ENCODE data around the gene CTSC.

Gene CTSC

GRCh38 chr11:88312628-88313027 is 24.9 kb downstream of the CTSC start:
- Histone ChIP-seq H3K9me3 (ENCODE audit: control insufficient read depth, low read length) (no peaks in the 10 kb centered on the region), H3K27me3 (ENCODE audit: control insufficient read depth, insufficient read depth, low read length) (no peaks in the 10 kb centered on the region), H3K9ac (ENCODE audit: low read length) (no peak overlapping the region), H3K36me3 (ENCODE audit: control insufficient read depth, insufficient read depth, low read length) (no peaks in the 10 kb centered on the region), H3K4me3 (ENCODE audit: low read length) (no peak overlapping the region), H3K4me1 (ENCODE audit: control insufficient read depth, insufficient read depth, low read length) (peaks cover 7% of the 10 kb centered on the region)

- no peaks in the 10 kb centered on the region for H3K4me1 ChIP-seq (ENCODE audit: control insufficient read depth, insufficient read depth, low read length)
- H3K36me3 ChIP-seq (ENCODE audit: control insufficient read depth, insufficient read depth, low read length): no peaks in the 10 kb centered on the region
- H3K9me3 ChIP-seq (ENCODE audit: control insufficient read depth, low read length): no peaks in the 10 kb centered on the region
- H3K9ac ChIP-seq (ENCODE audit: low read length): no peak overlapping the region
- H3K4me3 ChIP-seq (ENCODE audit: low read length): no peak overlapping the region
- H3K27me3 ChIP-seq (ENCODE audit: control insufficient read depth, insufficient read depth, low read length): no peaks in the 10 kb centered on the region
These were observed 27.3 kb downstream of the CTSC start for GRCh38 chr11:88310246-88310645.

DNA sequence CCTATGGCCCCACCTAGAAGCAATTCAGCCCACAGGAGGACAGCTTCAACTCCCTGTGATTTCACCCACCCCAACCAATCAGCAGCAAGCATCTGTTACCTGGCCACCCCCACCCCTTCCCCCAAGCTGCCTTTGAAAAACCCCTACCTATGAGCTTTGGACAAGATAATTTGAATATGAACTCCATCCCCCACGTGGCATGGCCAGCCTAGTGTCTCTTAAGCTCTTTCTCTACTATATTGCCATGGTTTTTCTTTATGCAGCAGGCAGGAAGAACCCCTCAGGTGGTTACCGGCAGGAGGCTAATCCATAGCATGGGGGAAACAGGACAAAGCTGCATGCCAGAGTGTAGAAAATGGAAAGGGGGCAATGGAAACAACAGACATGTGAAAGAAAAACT is 29.0 kb downstream of the CTSC start:
- H3K27me3 ChIP-seq (ENCODE audit: control insufficient read depth, insufficient read depth, low read length): no peaks in the 10 kb centered on the region
- H3K9me3 ChIP-seq (ENCODE audit: control insufficient read depth, low read length): no peaks in the 10 kb centered on the region
- no peaks in the 10 kb centered on the region for H3K4me1 ChIP-seq (ENCODE audit: control insufficient read depth, insufficient read depth, low read length)
- H3K9ac ChIP-seq (ENCODE audit: low read length): no peak overlapping the region
- no peaks in the 10 kb centered on the region for H3K36me3 ChIP-seq (ENCODE audit: control insufficient read depth, insufficient read depth, low read length)
- H3K4me3 ChIP-seq (ENCODE audit: low read length): no peak overlapping the region

GRCh38 chr11:88307749-88308425 is 29.6 kb downstream of the CTSC start:
- no peak overlapping the region for H3K9ac ChIP-seq (ENCODE audit: low read length)
- no peaks in the 10 kb centered on the region for H3K36me3 ChIP-seq (ENCODE audit: control insufficient read depth, insufficient read depth, low read length)
- no peaks in the 10 kb centered on the region for H3K4me1 ChIP-seq (ENCODE audit: control insufficient read depth, insufficient read depth, low read length)
- H3K9me3 ChIP-seq (ENCODE audit: control insufficient read depth, low read length): no peaks in the 10 kb centered on the region
- H3K4me3 ChIP-seq (ENCODE audit: low read length): no peak overlapping the region
- H3K27me3 ChIP-seq (ENCODE audit: control insufficient read depth, insufficient read depth, low read length): no peaks in the 10 kb centered on the region

DNA sequence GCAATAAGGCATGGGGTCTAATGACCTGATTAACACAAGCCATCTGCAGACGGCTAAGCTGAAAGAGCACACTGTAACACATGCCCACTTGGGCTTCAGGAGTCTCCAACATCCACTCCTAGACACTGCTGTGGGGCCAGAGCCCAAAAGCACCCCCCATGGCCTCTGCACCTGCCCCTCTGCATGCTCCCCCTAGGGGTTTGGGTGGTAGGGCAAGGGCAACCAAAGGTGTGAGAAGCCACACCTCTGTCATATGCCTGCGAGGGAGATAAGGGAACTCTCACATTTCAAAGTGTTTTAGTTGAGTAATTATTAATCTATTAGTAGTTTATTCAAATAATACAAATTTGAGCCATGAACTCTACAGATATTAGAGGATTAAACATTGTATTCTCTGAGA is 30.8 kb downstream of the CTSC start:
- Histone ChIP-seq H3K4me3 (ENCODE audit: low read length) (no peak overlapping the region), H3K27me3 (ENCODE audit: control insufficient read depth, insufficient read depth, low read length) (no peaks in the 10 kb centered on the region), H3K4me1 (ENCODE audit: control insufficient read depth, insufficient read depth, low read length) (no peaks in the 10 kb centered on the region), H3K36me3 (ENCODE audit: control insufficient read depth, insufficient read depth, low read length) (no peaks in the 10 kb centered on the region), H3K9me3 (ENCODE audit: control insufficient read depth, low read length) (no peaks in the 10 kb centered on the region), H3K9ac (ENCODE audit: low read length) (no peak overlapping the region)

- Histone ChIP-seq H3K36me3 (ENCODE audit: control insufficient read depth, insufficient read depth, low read length) (no peaks in the 10 kb centered on the region), H3K27me3 (ENCODE audit: control insufficient read depth, insufficient read depth, low read length) (no peaks in the 10 kb centered on the region), H3K4me1 (ENCODE audit: control insufficient read depth, insufficient read depth, low read length) (no peaks in the 10 kb centered on the region), H3K4me3 (ENCODE audit: low read length) (no peak overlapping the region), H3K9ac (ENCODE audit: low read length) (no peak overlapping the region), H3K9me3 (ENCODE audit: control insufficient read depth, low read length) (no peaks in the 10 kb centered on the region)
These were observed 32.1 kb downstream of the CTSC start for GRCh38 chr11:88305430-88305829.

GRCh38 chr11:88304352-88304751 is 33.2 kb downstream of the CTSC start:
- H3K4me1 ChIP-seq (ENCODE audit: control insufficient read depth, insufficient read depth, low read length): no peaks in the 10 kb centered on the region
- no peaks in the 10 kb centered on the region for H3K36me3 ChIP-seq (ENCODE audit: control insufficient read depth, insufficient read depth, low read length)
- H3K9ac ChIP-seq (ENCODE audit: low read length): no peak overlapping the region
- no peaks in the 10 kb centered on the region for H3K9me3 ChIP-seq (ENCODE audit: control insufficient read depth, low read length)
- H3K27me3 ChIP-seq (ENCODE audit: control insufficient read depth, insufficient read depth, low read length): no peaks in the 10 kb centered on the region
- H3K4me3 ChIP-seq (ENCODE audit: low read length): no peak overlapping the region

DNA sequence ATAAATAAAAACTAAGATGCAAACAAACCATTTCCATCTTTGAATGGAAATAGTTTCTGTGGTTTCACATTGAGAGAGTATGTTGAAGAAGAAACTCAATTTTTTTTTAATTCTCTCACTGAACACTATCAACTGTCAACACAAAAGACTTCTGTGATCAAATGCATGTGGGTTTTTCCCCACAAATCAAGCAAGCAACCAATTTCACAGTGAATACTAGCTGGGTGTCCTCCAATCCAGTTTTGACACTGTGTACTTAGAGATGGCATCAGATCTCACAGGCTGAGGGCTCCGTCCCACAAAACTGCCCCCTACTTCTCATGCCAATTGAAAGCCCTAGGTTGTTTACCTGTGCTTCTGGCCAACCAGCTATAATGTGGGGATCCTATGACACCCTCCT is 34.5 kb downstream of the CTSC start:
- Histone ChIP-seq H3K27me3 (ENCODE audit: control insufficient read depth, insufficient read depth, low read length) (no peaks in the 10 kb centered on the region), H3K4me3 (ENCODE audit: low read length) (no peak overlapping the region), H3K9me3 (ENCODE audit: control insufficient read depth, low read length) (no peaks in the 10 kb centered on the region), H3K36me3 (ENCODE audit: control insufficient read depth, insufficient read depth, low read length) (no peaks in the 10 kb centered on the region), H3K4me1 (ENCODE audit: control insufficient read depth, insufficient read depth, low read length) (no peaks in the 10 kb centered on the region), H3K9ac (ENCODE audit: low read length) (no peak overlapping the region)

DNA sequence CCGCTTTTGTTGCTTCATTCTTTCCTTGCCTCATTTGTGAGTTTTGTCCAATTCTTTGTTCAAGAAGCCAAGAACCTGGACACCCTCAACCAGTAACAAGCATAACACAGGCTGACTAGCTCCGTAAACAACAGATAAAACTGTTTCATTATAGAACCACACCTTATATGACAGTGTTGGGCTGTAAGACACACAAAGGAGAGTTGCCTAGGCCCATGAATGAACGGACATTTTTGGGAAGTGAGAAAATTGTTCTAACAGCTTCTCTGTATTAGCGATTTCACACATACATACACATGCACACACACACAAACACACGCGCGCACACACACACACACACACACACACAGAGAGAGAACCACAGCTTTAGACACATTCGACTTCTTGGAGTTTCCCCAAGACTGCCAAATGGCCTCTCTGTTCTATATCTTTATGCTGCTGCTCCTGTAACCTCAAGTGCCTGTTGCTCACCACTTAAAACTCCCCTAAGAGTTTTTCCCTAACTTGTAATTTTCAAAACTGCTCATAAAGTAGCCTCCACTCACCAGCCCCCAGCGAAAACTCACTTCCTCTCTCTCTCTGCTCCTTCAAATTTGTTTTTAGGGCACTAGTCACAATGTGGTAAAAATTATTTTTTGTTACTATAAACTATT is 35.9 kb downstream of the CTSC start:
- Histone ChIP-seq H3K27me3 (ENCODE audit: control insufficient read depth, insufficient read depth, low read length) (no peaks in the 10 kb centered on the region), H3K9ac (ENCODE audit: low read length) (no peak overlapping the region), H3K4me1 (ENCODE audit: control insufficient read depth, insufficient read depth, low read length) (peaks cover 7% of the 10 kb centered on the region), H3K4me3 (ENCODE audit: low read length) (no peak overlapping the region), H3K36me3 (ENCODE audit: control insufficient read depth, insufficient read depth, low read length) (no peaks in the 10 kb centered on the region), H3K9me3 (ENCODE audit: control insufficient read depth, low read length) (no peaks in the 10 kb centered on the region)

GRCh38 chr11:88300888-88301487 is 36.5 kb downstream of the CTSC start:
- no peaks in the 10 kb centered on the region for H3K36me3 ChIP-seq (ENCODE audit: control insufficient read depth, insufficient read depth, low read length)
- no peaks in the 10 kb centered on the region for H3K27me3 ChIP-seq (ENCODE audit: control insufficient read depth, insufficient read depth, low read length)
- H3K4me3 ChIP-seq (ENCODE audit: low read length): no peak overlapping the region
- no peak overlapping the region for H3K9ac ChIP-seq (ENCODE audit: low read length)
- H3K9me3 ChIP-seq (ENCODE audit: control insufficient read depth, low read length): no peaks in the 10 kb centered on the region
- H3K4me1 ChIP-seq (ENCODE audit: control insufficient read depth, insufficient read depth, low read length): peaks cover 7% of the 10 kb centered on the region

- no peak overlapping the region for H3K9ac ChIP-seq (ENCODE audit: low read length)
- H3K4me1 ChIP-seq (ENCODE audit: control insufficient read depth, insufficient read depth, low read length): peaks cover 7% of the 10 kb centered on the region
- H3K27me3 ChIP-seq (ENCODE audit: control insufficient read depth, insufficient read depth, low read length): no peaks in the 10 kb centered on the region
- H3K4me3 ChIP-seq (ENCODE audit: low read length): no peak overlapping the region
- no peaks in the 10 kb centered on the region for H3K36me3 ChIP-seq (ENCODE audit: control insufficient read depth, insufficient read depth, low read length)
- H3K9me3 ChIP-seq (ENCODE audit: control insufficient read depth, low read length): no peaks in the 10 kb centered on the region
These were observed 39.7 kb downstream of the CTSC start for GRCh38 chr11:88297863-88298262.

- no peaks in the 10 kb centered on the region for H3K27me3 ChIP-seq (ENCODE audit: control insufficient read depth, insufficient read depth, low read length)
- no peaks in the 10 kb centered on the region for H3K9me3 ChIP-seq (ENCODE audit: control insufficient read depth, low read length)
- no peaks in the 10 kb centered on the region for H3K36me3 ChIP-seq (ENCODE audit: control insufficient read depth, insufficient read depth, low read length)
- H3K9ac ChIP-seq (ENCODE audit: low read length): no peak overlapping the region
- H3K4me3 ChIP-seq (ENCODE audit: low read length): no peak overlapping the region
- peaks cover 7% of the 10 kb centered on the region for H3K4me1 ChIP-seq (ENCODE audit: control insufficient read depth, insufficient read depth, low read length)
These were observed 40.1 kb downstream of the CTSC start for GRCh38 chr11:88297421-88297820.

Data from mucosa of stomach (tissue), 1 donor.